Fibroblast of skin of back (primary cell): Measurements from ENCODE around the gene PAK1.
"Not testable (repeated sequence)": the region's sequence is repeated elsewhere in the genome, so short reads cannot be mapped to it uniquely, and the experiment has no call there.

Experiments used
- DNase-seq: peaks from one replicate; pipeline ENCODE4 v3.0.0-alpha.2; 2013

The PAK1 gene

GRCh38 chr11:77302752-77303151 is 171.1 kb downstream of the PAK1 start:
- no peak for DNase-seq

GRCh38 chr11:77301510-77301909 is 172.4 kb downstream of the PAK1 start, which contains the start of gene GDPD4:
Gene GDPD4, minus strand, starts transcription at chr11:77301686. Its CDS starts 16,549 bp downstream, at chr11:77285137.
- DNase-seq = no peak

GRCh38 chr11:77300695-77301094 is 173.2 kb downstream of the PAK1 start:
- no peak for DNase-seq

GRCh38 chr11:77300028-77300427 is 173.9 kb downstream of the PAK1 start:
- DNase-seq = not testable (repeated sequence)

GRCh38 chr11:77299528-77299993 is 174.3 kb downstream of the PAK1 start:
- DNase-seq = no peak

GRCh38 chr11:77294040-77294439 is 179.9 kb downstream of the PAK1 start:
- DNase-seq = no peak

GRCh38 chr11:77289737-77290136 is 184.2 kb downstream of the PAK1 start:
- no peak for DNase-seq

GRCh38 chr11:77287615-77288273 is 186.2 kb downstream of the PAK1 start:
- peak; percentile 90 for DNase-seq

GRCh38 chr11:77287136-77287535 is 186.8 kb downstream of the PAK1 start:
- peak; percentile 34 for DNase-seq

- no peak for DNase-seq
Measured at GRCh38 chr11:77284476-77285468, 189.1 kb downstream of the PAK1 start.

GRCh38 chr11:77283101-77283500 is 190.8 kb downstream of the PAK1 start:
- no peak for DNase-seq

- peak; percentile 57 for DNase-seq
Measured at GRCh38 chr11:77278595-77279506, 195.0 kb downstream of the PAK1 start.

GRCh38 chr11:77276271-77276670 is 197.6 kb downstream of the PAK1 start:
- DNase-seq = no peak
